Body of pancreas (tissue), 4 donors: ENCODE measurements around the gene ULK4.

ENCODE experiments used
- CTCF ChIP-seq, 7 experiments: fragments of 450-650 bp in 4 of 7; fragments of 200-600 bp in 3 of 7; sonication (generic) in 3 of 7; IDR thresholded peaks; one replicate each; pipeline ENCODE4 v1.5.1; 2016 to 2019; ENCODE audit warnings: antibody characterized with exemption in 7 of 7
- POLR2A ChIP-seq, 3 donors: fragments of 450-650 bp; IDR thresholded peaks; one replicate each; pipeline ENCODE4 v1.6.1; 2016; ENCODE audit warnings: antibody characterized with exemption in 3 of 3, mild to moderate bottlenecking in 2 of 3

GRCh38 chr3:41940393-41940792, 21.5 kb downstream of the ULK4 start:
- no peak for TF ChIP-seq POLR2A (IDR thresholded peaks at IDR 0.05)
- TF ChIP-seq CTCF (IDR thresholded peaks at IDR 0.05) = no peak
